ENCODE data around the gene IQSEC1.
A peak's percentile ranks its signal among the peaks of the same experiment; 100 is the strongest.

DNA sequence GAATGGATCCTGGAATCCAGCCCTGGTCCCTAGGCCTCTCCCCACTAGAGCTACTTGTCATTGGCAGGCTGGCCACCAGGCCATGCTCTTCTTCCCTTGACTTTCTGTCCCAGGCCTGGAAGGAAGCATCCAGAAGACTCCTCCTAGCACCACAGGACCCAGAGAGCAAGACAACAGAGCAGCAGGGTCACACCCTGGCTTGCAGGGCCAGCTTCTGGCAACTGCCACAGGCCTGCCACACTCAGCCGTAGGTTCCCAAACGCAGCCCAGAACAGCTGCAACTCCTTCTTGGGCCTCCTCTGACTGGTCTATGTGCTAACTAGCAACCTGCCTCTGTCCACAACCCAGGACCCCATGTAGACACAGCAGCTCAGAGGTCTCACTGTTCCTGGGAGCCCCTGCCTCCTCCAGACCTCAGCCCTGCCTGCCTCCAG lies 195.1 kb downstream of the IQSEC1 start:
- TF ChIP-seq, protein P1, sequence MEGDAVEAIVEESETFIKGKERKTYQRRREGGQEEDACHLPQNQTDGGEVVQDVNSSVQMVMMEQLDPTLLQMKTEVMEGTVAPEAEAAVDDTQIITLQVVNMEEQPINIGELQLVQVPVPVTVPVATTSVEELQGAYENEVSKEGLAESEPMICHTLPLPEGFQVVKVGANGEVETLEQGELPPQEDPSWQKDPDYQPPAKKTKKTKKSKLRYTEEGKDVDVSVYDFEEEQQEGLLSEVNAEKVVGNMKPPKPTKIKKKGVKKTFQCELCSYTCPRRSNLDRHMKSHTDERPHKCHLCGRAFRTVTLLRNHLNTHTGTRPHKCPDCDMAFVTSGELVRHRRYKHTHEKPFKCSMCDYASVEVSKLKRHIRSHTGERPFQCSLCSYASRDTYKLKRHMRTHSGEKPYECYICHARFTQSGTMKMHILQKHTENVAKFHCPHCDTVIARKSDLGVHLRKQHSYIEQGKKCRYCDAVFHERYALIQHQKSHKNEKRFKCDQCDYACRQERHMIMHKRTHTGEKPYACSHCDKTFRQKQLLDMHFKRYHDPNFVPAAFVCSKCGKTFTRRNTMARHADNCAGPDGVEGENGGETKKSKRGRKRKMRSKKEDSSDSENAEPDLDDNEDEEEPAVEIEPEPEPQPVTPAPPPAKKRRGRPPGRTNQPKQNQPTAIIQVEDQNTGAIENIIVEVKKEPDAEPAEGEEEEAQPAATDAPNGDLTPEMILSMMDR (IDR thresholded peaks at IDR 0.05; ENCODE audit: control extremely low read depth in 1 of 3, insufficient read depth in 1 of 3, low read depth in 1 of 3, low read length in 3 of 3): 0 out of 4 replicates have a peak, but pooled peaks of 1 of the 3 experiments have one; percentile 17
- TF ChIP-seq PHF8 (conservative IDR thresholded peaks at IDR 0.05; ENCODE audit: low read depth, low read length) (no peak), EGR1 (IDR thresholded peaks at IDR 0.05; ENCODE audit: borderline replicate concordance, low read depth, low read length) (no peak), SUZ12 (IDR thresholded peaks at IDR 0.05; ENCODE audit: low read length) (no peak), POLR2A (IDR thresholded peaks at IDR 0.05; ENCODE audit: control extremely low read depth in 1 of 2, low read depth in 2 of 2, low read length in 2 of 2) (no peak), TEAD4 (IDR thresholded peaks at IDR 0.05; ENCODE audit: low read depth, low read length) (no peak), SP1 (IDR thresholded peaks at IDR 0.05; ENCODE audit: low read depth, low read length) (no peak)
- TF ChIP-seq, protein P2, sequence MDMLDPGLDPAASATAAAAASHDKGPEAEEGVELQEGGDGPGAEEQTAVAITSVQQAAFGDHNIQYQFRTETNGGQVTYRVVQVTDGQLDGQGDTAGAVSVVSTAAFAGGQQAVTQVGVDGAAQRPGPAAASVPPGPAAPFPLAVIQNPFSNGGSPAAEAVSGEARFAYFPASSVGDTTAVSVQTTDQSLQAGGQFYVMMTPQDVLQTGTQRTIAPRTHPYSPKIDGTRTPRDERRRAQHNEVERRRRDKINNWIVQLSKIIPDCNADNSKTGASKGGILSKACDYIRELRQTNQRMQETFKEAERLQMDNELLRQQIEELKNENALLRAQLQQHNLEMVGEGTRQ (IDR thresholded peaks at IDR 0.05; ENCODE audit: low read length): no peak
